ELF-1 (cell line): ENCODE measurements around the gene CTSW.
"Not testable (repeated sequence)": the region's sequence is repeated elsewhere in the genome, so short reads cannot be mapped to it uniquely, and the experiment has no call there.

Source experiments
- DNase-seq: peaks from one replicate; pipeline ENCODE4 v3.0.0-alpha.2; 2016; ENCODE audit warnings: low read depth, low spot score

CTSW gene

DNA sequence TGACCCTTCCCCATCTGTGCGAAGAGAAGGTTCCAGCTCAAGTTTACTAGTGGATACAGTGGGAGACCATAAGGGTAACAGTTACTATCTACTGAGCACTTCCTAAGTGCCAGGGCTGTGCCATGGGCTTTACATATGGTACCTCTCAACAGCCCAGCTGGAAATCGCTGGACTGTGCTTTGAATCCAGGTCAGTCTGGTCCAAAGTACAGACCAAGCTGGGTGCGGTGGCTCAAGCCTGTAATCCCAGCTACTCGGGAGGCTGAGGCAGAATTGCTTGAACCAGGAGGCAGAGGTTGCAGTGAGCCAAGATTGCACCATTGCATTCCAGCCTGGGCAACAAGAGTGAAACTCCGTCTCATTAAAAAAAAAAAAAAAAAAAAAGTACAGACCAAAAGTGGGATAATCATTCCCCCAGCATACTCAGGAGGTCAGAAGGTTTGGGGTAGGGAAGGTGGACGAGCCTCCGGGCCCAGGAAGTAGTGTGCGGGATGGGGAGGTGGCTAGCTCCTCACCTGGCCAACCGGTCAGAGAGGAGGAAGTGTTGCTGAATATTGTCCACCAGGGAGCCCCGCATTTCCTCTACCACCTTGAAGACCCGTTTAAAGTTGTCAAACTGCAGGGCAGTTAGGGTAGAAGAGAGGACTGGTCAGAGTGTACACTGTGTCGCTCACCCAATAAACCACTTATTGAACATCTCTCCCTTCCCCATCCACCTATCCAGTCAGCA, 6.3 kb downstream of the CTSW start:
- DNase-seq = no peak

DNA sequence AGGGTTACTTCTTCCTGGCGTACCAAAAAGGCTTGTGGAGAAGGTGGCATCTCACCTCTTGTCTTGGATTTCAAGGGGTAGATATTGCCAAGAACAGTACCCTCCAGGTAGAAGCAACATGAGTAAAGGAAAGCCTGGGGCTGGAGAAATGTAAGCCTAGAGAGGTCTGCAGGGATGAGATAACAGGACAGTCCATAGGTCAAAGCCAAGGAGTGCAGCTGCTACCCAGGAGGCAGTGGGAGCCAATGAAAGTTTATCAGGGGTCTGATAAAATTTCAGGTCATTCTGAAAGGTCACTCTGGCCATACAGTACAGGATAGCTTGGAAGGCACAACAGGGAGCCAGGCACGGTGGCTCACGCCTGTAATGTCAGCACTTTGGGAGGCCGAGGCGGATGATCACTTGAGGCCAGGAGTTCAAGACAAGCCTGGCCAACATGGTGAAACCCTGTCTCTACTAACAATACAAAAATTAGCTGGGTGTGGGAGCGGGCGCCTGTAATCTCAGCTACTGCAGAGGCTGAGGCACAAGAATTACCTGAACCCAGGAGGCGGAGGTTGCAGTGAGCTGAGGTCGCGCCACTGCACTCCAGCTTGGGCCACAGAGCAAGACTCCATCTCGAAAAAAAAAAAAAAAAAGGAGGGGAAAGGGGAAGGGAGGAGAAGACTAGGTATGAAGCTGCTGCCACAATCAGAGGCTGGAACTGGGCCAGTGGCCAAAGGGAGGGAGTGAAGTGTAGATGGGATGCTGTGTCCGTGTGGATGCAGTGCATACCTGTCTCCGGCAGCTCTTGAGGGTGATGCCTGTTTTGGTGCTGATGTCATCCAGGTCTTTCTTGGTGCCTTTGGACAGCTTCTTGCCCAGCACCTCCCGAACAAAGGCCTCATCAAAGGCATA, 7.4 kb downstream of the CTSW start:
- DNase-seq = no peak

DNA sequence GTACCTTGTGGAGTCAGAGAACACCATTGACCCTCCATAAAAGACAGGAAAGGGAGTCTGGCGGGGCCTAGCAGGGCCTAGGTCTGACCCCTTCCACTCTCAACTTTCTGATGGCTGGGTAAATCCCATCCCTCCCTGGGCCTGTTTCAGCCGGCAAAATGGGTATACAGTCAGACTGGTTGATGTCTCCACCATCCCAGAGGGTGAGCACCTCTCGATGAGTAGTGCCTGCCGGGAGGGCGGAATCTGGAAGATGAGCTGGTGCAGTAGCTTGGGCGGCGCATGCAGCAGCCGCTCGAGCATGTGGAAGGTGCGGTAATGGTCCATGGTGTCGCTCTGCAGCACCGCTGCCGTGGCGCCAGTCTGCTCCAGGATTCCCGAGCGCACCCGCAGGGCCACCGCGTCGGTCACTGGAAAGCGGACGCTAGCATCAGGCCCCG, 8.1 kb downstream of the CTSW start:
- DNase-seq = no peak

DNA sequence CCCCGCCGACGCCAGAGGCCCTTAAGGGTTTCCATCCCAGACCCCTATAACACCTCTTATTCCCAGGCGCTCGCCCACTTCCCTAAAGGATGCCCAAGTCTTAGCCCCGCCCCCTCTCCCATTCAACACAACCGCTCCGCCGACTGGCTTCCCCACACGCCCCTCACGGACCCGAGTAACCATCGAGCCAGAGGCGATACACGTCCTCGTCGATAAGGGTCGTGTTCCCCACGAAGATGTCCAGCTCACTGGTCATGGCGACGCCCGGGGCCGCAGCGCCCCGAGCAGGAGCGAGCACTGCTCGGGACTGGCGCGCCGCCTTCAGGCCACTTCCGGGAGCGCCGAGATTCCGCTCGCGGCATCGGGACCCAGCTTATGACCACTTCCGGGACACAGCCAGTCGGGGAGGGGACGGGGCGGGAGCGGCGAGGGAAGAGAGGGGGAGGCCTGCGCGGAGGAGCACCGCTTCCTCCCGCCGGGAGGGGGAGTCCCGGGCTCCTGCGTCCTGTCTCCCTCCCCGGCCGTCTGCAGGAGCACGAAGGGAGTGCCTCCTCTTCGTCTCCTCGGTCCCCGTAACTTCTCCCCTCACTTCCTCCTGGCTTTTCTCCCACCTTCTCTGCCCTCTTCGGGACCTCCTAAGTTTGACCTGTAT, 8.7 kb downstream of the CTSW start, which contains the start of gene FIBP:
Gene FIBP (minus strand): TSS at position 309 of the 652 bp plus-strand sequence. CDS start 53 bp downstream, at position 256.
- DNase-seq = peak; percentile 97

DNA sequence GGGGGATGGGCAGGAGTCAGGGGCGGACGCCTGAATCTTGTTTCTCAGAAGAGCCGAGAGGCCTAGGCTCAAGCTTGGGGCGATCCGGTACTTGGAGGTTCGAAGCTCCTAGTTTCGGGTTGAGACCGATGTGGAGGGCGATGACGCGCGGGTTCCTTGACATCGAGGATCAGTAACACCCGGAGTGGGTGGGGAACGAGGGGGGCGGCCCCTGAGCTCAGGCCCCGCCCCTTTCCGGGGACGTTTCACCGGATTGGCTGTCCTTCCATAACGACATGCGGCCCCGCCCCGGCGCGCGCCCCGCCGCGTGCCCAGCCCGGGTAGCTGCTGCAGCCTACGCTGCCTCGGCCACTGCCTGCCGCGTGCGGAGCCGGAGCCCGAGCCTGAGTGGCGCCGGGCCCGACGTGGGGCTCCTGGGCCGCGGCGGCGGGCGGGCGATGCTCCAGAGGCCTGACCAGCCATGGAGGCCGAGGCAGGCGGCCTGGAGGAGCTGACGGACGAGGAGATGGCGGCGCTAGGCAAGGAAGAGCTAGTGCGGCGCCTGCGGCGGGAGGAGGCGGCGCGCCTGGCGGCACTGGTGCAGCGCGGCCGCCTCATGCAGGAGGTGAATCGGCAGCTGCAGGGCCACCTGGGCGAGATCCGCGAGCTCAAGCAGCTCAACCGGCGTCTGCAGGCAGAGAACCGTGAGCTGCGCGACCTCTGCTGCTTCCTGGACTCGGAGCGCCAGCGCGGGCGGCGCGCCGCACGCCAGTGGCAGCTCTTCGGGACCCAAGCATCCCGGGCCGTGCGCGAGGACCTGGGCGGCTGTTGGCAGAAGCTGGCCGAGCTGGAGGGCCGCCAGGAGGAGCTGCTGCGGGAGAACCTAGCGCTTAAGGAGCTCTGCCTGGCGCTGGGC, 10.9 kb downstream of the CTSW start, which contains the start of gene CCDC85B:
Gene CCDC85B (plus strand): TSS at position 350 of the 895 bp plus-strand sequence. CDS start 111 bp downstream, at position 461.
- DNase-seq = peak; percentile 96

DNA sequence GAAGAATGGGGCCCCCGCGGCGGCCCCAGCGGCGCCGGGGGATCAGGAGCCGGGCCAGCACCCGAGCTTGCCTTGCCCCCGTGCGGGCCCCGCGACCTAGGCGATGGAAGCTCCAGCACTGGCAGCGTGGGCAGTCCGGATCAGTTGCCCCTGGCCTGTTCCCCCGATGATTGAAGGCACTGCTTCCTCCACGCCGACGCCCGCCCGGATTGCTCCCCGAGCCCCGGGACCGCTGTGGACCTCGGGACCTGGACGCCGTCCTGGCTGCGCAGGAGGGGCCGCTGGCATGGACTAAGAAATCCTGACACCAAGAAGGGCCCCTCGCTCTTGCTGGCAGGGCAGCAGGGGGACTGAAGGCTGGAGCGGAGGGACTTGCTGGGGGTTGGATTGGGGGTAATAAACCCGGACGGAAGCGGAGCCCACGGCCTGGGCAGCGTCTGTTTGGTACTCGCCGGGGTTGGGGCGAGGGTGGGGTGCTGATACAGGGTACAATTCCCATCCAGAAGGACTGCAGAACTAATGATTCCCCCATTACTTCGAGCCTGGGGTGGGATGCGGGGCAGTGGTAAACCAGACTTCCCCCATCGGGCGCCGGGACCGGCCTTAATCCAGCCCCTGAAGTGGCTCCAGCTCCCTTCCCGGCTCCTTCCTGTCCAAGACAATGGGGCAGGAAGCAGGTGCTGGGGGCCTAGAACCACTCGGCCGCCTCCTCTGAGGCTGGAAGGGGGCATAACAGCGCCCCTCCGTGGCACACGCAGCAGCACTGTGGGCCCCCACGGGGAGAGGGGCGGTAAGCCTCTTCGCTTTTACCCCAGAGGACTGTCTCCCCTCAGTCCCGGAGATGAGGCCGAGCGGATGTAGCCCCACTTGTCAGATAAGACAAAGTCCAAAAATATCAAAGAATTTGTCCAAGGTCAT, 11.8 kb downstream of the CTSW start:
- DNase-seq = no peak

DNA sequence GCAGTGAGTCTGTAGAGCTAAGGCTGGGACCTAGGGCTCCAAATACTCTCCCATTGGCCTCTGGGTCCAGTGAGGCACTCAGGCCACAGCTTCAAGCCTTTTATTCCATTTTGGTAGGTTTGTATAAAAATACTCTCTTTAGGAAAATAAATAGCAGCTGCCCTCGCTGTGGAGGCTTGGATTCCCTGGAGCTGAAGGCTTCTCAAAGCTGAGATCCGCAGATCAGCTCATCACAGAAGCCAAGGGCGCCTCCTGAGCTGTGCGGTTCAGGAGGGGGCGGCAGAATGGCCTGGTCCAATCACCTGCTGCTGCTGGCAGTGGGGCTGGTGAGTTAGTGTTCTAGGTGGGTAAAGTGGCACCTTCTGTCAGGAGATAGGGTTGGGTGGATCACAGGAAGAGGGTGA, 12.5 kb downstream of the CTSW start:
- not testable (repeated sequence) for DNase-seq

DNA sequence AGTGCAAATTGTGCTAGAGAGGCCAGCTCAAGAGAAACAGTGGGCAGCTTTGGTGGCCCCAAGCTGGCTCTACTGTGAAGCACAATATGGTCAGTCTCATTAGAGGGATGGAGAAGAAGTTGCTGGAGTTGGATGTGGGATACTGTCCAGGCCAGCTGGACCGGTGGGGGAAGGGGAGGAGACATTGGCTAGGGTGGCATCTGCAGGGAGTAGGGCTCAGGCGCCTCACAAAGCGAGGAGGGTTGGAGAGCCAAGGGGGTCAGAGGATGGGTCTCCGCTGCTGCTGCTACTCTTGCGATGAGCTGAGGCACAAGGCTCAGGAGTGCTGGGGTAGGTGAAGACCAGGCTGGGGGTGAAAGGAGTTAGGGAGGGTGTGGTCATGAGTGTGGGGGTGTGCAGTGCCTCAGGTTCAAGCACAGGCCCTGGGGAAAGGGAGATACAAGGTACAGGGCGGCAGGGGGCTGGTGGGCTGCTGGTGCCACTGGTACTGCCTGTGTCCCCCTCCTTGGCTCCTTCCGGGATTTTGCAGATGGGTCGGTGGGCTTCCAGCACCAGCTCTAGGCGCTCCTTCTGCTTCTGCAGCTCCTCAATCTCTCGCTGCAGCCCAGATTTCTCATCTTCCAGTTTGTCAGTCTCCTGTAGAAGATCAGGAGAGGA, 13.2 kb downstream of the CTSW start:
- DNase-seq = no peak

DNA sequence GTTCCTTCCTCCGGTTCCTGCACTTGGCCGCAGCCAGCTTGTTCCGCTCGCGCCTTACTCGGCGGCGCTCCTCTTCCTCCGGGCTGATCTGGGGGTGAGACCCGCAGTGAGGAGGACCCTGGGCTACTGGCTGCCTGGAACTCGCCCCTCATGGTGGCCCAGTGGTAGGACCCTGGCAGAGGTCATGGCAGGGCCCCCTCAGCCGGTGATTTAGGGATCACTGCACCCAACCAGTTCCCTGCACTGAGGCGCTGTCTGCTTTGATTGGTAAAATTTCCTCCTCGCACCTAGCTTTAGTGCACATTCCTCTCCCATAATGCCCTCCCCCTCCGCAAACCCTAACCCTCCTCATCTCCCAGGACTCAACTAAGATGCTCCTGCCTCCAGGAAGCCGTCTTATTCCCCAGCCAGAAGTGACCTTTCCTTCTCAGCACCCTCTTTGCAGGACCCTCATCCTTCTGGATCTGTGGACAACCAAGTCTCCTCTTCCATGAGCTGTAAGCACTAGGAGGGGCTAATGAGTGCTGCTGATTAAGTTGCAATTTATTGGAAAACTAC, 14.5 kb downstream of the CTSW start:
- DNase-seq = no peak

DNA sequence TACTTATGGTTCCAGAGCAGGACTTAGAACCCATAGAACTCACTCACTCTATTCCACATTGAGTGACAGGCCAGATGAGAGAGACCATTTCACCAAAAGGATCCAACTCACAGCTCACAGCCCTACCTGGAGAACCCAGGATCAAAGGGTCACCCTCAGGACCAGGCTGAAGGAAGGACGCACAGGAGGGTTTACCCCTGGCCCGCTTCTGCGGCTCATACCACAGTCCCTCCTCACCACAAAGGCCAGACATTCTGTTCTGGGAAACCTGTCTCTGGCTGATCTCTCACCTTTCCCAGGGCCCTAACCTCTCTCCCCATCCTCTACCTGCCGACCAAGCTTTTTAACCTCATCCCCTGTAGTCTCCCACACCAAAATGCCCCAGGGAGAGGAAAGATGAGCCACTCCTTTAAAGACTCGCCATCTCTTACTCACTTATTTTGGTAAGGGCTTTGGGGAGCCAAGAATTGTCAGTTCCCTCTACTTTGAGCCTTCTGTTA, 15.9 kb downstream of the CTSW start:
- no peak for DNase-seq

DNA sequence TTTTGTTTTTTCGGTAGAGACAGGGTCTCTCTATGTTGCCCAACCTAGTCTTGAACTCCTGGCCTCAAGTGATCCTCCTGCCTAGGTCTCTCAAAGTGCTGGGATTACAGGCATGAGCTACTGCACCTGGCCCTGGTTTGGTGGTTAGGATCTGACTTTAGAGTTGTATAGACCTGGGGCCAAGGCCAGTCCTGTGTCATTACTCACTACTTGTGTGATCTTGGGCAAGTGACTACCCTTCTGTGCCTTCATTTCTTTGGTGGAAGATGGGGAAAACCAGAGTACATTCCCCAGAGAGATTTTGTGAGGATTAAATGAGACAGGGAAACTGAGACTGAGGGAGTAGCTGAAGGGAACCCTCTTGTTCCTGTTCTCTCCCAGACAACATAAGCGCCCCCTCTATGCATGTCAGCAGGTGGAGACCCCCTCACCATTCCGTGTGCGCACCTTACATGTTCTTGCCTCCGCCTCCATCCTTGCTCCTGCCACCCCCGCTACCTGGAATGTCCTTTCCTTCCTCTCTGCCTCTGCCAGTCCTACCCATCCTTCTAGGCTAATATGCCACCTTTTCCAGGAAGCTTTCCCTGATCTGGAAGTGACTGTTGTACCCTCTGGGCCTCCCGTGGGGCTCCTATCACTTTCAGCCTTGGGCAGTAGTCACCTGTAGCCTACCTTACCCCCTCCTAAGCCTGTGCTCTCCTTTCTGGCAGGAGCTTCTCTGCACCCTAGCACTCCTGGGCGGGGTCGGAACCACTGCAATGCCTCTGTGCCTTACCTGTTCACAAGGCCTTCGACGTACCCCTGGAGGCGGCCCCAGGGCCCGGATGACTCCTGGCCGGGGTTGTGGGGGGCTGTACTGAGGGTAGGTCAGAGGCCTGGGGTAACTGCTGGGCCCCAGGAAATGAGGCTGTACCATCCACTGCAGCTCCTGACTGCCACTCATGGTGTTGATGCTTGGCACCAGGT, 16.7 kb downstream of the CTSW start:
- DNase-seq = no peak

DNA sequence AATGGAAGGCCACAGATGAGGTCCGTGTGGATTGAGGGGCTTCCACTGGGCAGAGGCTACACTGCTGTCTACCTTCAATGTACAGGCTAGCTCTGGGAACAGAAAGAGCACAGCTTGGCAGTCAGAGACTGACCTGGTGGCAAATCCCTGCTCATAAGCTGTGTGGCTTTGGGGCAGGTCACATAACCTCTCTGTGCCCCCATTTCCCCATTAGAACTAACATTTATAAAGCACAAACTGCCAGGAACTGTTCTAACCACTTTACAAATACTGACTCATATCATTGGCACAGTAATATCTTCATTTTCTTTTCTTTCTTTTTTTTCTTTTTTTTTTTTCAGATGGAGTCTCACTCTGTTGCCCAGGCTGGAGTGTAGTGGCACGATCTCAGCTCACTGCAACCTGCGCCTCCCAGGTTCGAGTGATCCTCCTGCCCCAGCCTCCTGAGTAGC, 17.4 kb downstream of the CTSW start:
- no peak for DNase-seq

DNA sequence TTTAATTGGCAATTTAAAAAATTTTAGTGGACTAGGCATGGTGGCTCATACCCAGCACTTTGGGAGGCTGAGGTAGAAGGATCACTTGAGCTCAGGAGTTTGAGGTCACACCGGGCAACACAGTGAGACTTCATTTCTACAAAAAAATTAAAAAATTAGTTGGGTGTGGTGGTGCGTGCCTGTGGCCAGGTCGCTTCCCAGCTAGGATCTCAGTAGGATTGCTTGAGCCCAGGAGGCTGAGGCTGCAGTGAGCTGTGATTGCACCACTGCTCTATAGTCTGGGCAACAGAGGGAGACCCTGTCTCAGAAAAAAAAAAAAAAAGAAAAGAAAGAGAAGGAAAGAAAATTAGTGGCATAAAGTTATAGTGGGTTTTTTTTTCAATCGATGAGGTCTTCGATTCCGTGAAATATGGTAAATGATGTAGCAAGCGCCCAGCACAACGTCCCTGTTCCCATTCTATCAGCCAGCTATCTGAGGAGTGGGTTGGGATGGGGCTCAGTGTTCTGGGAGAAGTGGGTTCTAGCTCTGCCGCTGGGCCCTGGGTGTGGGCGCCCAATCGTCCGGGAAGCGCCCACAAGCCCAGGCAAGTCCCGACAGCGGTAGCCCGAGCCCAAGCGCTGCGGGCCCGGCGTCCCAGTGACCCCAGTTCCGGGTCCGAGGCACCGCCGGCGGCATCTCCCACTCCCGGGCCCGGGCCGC, 19.2 kb downstream of the CTSW start:
- DNase-seq = no peak

DNA sequence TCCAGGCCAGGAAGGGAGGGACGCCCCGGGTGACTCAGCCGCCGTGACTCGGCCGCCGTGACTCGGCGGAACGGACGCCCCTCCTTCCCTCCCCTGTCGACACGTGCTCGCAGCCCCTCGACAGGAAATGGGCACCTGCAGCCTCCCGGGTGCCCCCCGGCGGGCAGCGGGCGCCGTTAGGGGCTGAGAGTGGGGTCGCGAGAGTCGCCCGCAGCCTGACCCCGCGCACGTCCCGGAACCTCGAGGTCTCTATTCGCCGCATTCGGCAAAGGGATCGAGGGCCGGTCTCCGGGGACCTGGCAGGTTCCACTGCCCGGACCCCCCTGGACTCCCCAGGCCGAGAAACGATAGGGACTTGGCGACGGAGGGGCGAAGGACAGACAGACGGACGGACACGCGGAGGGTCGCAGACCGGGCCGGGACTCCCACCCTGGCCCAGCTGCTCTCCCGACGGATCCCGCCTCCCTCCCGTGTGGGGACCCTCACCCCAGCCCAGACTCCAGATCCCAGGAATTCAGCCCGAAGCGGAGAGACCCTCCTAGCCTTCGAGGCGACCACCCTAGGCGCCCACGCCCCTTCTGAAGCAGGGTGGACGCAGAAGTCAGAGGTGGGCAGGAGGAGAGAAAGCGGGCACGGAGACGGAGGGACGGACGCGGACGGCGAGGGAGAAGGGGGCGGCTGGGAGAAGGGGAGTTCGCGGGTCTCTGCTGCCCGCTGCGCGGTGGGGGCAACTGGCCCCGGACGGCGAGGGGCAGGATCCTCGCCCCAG, 19.9 kb downstream of the CTSW start:
- DNase-seq = peak; percentile 70

DNA sequence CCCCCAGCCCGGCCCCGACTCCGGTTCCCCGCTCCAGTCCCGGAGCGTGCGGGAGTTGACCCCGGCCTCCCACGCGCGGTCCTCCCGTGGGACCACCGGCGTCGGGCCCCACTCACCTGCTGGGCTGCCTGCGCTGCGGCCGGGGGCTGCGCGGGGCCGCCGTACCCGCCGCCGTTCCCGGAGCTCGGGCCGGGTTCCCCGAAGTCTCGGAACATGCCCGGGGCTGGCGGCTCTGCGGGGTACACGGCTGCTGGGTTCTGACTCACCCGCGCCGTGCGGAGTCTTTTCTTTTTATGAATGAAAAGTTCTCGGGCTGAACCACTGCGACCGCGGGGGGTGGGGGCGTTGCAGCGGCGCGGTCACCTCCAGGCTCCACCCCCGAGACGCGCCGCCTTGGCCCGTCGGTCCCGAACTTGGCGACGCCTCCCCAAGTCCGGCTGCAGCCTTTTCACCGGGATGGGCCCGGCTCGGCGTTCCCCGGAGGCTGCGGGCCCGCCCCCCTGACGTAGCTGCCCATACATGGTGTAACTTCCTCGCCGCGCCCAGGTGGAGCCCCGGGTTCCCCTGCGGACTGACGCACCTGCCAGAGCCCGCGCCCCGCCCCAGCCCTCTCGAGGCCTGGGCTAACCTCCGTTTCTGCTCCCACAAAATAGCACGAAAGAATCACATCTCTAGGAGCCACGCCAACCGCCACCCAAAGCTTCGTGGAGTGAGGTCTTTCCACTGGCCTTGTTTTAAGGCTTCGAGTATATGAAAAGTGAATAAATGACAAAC, 20.7 kb downstream of the CTSW start, which contains the start of gene FOSL1:
Gene FOSL1 (minus strand): TSS at position 264 of the 774 bp plus-strand sequence. CDS start 49 bp downstream, at position 215.
- peak; percentile 90 for DNase-seq
